Measurements from ENCODE around the gene THAP4. TPM values are rescaled to one million over a fixed set of nuclear protein-coding genes. Genes with fewer than 3 reads are reported as not detected.
A peak's percentile ranks its signal among the peaks of the same experiment; 100 is the strongest.

Gene THAP4
- total and polyA plus RNA-seq, 2 of the 13 experiments (the other 11 are each of a cell fraction or from before 2014, with no cell fraction given), result 59.7 to 75.7 TPM

- 90% methylated on average over 15 of the region's 15 CpGs for WGBS (ENCODE audit: low lambda C conversion rate)
- BruUV-seq (replicated peaks), result no TSS peak
- H2AFZ ChIP-seq (ENCODE audit: low read length), result no peak overlapping the region
- peaks cover 75% of the 10 kb centered on the region for H3K79me2 ChIP-seq (ENCODE audit: insufficient read depth, low read length)
- H3K9me3 ChIP-seq (ENCODE audit: low read length), result no peaks in the 10 kb centered on the region
- H3K27ac ChIP-seq (ENCODE audit: extremely low read length, insufficient read depth, low read length), result no peak overlapping the region
- FAIRE-seq (no peak), ATAC-seq (no peak), DNase-seq (ENCODE audit: low spot score) (no peak)
- H4K20me1 ChIP-seq (ENCODE audit: insufficient read depth, low read length), result no peaks in the 10 kb centered on the region
- in situ Hi-C loops (cut with HindIII; ENCODE audit: extremely low pct_ligation_motif_present, low pct_unique_long_range_greater_than_20kb) (no loop called here), intact Hi-C loops (cut with micrococcal nuclease; ENCODE audit: unreplicated experiment) (no loop called here)
- H3K27me3 ChIP-seq (ENCODE audit: control insufficient read depth in 1 of 2, insufficient read depth in 2 of 2, low read length in 2 of 2), result no peaks in the 10 kb centered on the region; a peak in 1 of 5 replicates
- H3K4me2 ChIP-seq (ENCODE audit: low read depth, low read length), result no peak overlapping the region
- POLR2A ChIA-PET, result interaction anchor here (0.7 kb wide), 1 partner anchor 9 kb away, joined by 3 read pairs; no protein-coding TSS in a partner anchor
- no peak overlapping the region for H3K9ac ChIP-seq (ENCODE audit: insufficient read depth, low read depth, low read length)
- no peak overlapping the region for H3K4me3 ChIP-seq (replicated peaks in 1 of 3; ENCODE audit: insufficient read depth in 1 of 3, low read depth in 2 of 3, low read length in 3 of 3)
- H3K4me1 ChIP-seq (ENCODE audit: insufficient read depth, low read length), result peaks cover 32% of the 10 kb centered on the region
- no peak for TF ChIP-seq ZIK1 (CRISPR knock-in tag; IDR thresholded peaks at IDR 0.05; ENCODE audit: borderline replicate concordance, low read depth)
- H3K36me3 ChIP-seq (replicated peaks in 1 of 2; ENCODE audit: control insufficient read depth in 1 of 2, insufficient read depth in 2 of 2, low read length in 2 of 2), result peaks cover 12 to 38% of the 10 kb centered on the region in 2 experiments
- CTCF ChIA-PET (ENCODE audit: low intra/inter-chr PET ratio, low total read pairs), result no interaction called here
These were observed 23.8 kb downstream of the THAP4 start for GRCh38 chr2:241613017-241613780.

- intact Hi-C loops (cut with micrococcal nuclease; ENCODE audit: unreplicated experiment), result no loop called here
- 98% methylated on average over 20 of the region's 20 CpGs for WGBS (ENCODE audit: low lambda C conversion rate)
- Histone ChIP-seq H2AFZ (ENCODE audit: low read length) (no peak overlapping the region), H3K27me3 (ENCODE audit: control insufficient read depth in 1 of 2, insufficient read depth in 2 of 2, low read length in 2 of 2) (no peaks in the 10 kb centered on the region), H3K9ac (ENCODE audit: insufficient read depth, low read depth, low read length) (no peak overlapping the region), H3K79me2 (ENCODE audit: insufficient read depth, low read length) (peaks cover 67% of the 10 kb centered on the region), H3K27ac (ENCODE audit: extremely low read length, insufficient read depth, low read length) (peak overlapping the region; percentile 12), H3K9me3 (ENCODE audit: low read length) (no peaks in the 10 kb centered on the region), H3K4me3 (replicated peaks in 1 of 3; ENCODE audit: insufficient read depth in 1 of 3, low read depth in 2 of 3, low read length in 3 of 3) (no peak overlapping the region), H3K36me3 (replicated peaks in 1 of 2; ENCODE audit: control insufficient read depth in 1 of 2, insufficient read depth in 2 of 2, low read length in 2 of 2) (peaks cover 11 to 36% of the 10 kb centered on the region in 2 experiments), H3K4me2 (ENCODE audit: low read depth, low read length) (no peak overlapping the region), H3K4me1 (ENCODE audit: insufficient read depth, low read length) (peaks cover 32% of the 10 kb centered on the region), H4K20me1 (ENCODE audit: insufficient read depth, low read length) (no peaks in the 10 kb centered on the region)
- FAIRE-seq (peak; percentile 30), DNase-seq (ENCODE audit: low spot score) (no peak), ATAC-seq (no peak)
- POLR2A ChIA-PET, result interaction anchor here (0.7 kb wide), 1 partner anchor 10 kb away, joined by 3 read pairs; no protein-coding TSS in a partner anchor
- TF ChIP-seq GABPA (IDR thresholded peaks at IDR 0.05; ENCODE audit: low read depth, low read length) (no peak), GABPA (CRISPR knock-in tag; IDR thresholded peaks at IDR 0.05; ENCODE audit: low read depth) (no peak), SNRNP70 (IDR thresholded peaks at IDR 0.05; ENCODE audit: low read depth, low read length) (no peak), MYC (CRISPR knock-in tag; IDR thresholded peaks at IDR 0.05; ENCODE audit: borderline replicate concordance) (no peak), GTF3A (CRISPR knock-in tag; conservative IDR thresholded peaks at IDR 0.05) (no peak), TEAD2 (CRISPR knock-in tag; IDR thresholded peaks at IDR 0.05) (no peak), ZNF17 (CRISPR knock-in tag; IDR thresholded peaks at IDR 0.05) (no peak), PHF8 (CRISPR knock-in tag; IDR thresholded peaks at IDR 0.05) (no peak), SNAPC5 (CRISPR knock-in tag; IDR thresholded peaks at IDR 0.05; ENCODE audit: borderline replicate concordance) (no peak), ZNF639 (CRISPR knock-in tag; conservative IDR thresholded peaks at IDR 0.05) (no peak), NR2C2 (CRISPR knock-in tag; IDR thresholded peaks at IDR 0.05; ENCODE audit: borderline replicate concordance) (no peak), GTF2F1 (IDR thresholded peaks at IDR 0.05; ENCODE audit: low read length) (no peak), SYNCRIP (IDR thresholded peaks at IDR 0.05; ENCODE audit: insufficient read depth, low read depth, low read length) (no peak)
- BruUV-seq (replicated peaks), result TSS peak; percentile 46
- CTCF ChIA-PET (ENCODE audit: low intra/inter-chr PET ratio, low total read pairs), result no interaction called here
- in situ Hi-C loops (cut with HindIII; ENCODE audit: extremely low pct_ligation_motif_present, low pct_unique_long_range_greater_than_20kb), result no loop called here
These were observed 24.6 kb downstream of the THAP4 start for GRCh38 chr2:241612156-241613016.
